Stimulated activated naive CD4-positive, alpha-beta T cell treated with Interleukin-2 at 50 U/mL for 16 hours (primary cell): ENCODE measurements around the gene BACH2.
"Not testable (repeated sequence)": the region's sequence is repeated elsewhere in the genome, so short reads cannot be mapped to it uniquely, and the experiment has no call there.

Experiments used
- DNase-seq: peaks from one replicate; lab custom pipeline; 2025; lab: John Stamatoyannopoulos, UW

Gene BACH2

GRCh38 chr6:89934685-89935366, 361.8 kb downstream of the BACH2 start:
- no peak for DNase-seq

- no peak for DNase-seq
Observed at GRCh38 chr6:89932245-89932802, 364.3 kb downstream of the BACH2 start.

GRCh38 chr6:89930789-89931188, 365.9 kb downstream of the BACH2 start:
- no peak for DNase-seq

GRCh38 chr6:89928604-89929003, 368.0 kb downstream of the BACH2 start:
- DNase-seq: no peak

GRCh38 chr6:89927791-89928550, 368.7 kb downstream of the BACH2 start:
- DNase-seq: no peak

GRCh38 chr6:89927264-89927663, 369.4 kb downstream of the BACH2 start:
- DNase-seq: no peak

DNA sequence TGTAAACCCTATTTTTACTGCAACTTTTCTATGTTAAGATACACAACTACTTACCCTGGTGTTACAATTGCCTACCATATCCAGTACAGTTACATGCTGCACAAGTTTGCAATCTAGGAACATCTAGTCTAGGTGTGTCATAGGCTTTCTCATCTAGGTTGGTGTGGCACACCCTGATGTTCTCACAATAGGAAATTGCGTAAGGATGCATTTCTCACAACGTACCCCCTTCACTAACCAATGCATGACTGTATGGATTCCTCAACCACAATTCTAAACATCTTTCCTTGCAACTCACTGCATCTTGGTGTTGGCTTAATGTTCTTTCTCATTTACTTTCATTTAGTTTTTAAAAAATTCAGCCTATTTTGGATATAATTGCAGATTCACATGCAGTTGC, 370.8 kb downstream of the BACH2 start:
- no peak for DNase-seq

- no peak for DNase-seq
Observed at GRCh38 chr6:89924231-89924630, 372.4 kb downstream of the BACH2 start.

- DNase-seq: no peak
Observed at GRCh38 chr6:89921691-89922090, 375.0 kb downstream of the BACH2 start.

DNA sequence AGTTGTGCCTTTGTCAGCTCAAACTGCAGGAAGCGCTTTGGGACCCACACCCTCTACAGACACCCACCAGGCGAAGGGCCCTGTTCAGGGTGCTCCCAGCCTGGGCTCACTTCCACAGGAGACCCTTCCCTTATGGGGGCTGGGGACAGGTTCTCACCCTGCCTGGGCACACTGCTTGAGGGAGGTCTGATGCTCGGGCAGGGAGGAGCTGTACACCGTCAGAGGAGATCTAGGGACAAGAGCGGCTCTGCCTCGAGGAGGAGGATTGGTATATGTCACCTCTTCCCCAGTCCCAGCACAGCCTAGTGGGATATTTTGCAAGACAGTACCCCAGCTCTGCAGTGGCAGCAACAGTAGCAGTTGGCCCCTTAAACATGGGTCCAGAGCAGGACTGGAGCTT, 375.4 kb downstream of the BACH2 start:
- no peak for DNase-seq

- no peak for DNase-seq
Observed at GRCh38 chr6:89917801-89918366, 378.8 kb downstream of the BACH2 start.

DNA sequence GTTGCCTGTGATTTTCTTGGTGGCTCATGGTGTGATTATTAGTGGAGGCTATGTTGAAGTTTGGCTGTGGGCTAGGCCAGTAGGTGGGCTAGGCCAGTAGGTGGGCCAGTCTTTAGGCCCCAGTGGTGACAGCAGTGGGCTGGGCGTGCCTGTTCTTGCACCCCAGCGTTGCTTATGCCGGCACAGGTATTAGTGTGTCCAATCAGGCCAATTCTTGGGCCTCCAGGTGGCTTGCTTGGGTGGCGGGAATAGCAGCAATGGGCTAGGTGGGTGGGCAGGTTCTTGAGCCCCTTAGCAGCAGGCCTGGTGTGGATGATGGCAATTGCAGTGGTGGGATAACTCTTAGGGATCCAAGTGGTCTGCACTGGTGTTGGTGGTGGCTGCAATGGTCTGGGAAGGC, 379.4 kb downstream of the BACH2 start:
- no peak for DNase-seq

DNA sequence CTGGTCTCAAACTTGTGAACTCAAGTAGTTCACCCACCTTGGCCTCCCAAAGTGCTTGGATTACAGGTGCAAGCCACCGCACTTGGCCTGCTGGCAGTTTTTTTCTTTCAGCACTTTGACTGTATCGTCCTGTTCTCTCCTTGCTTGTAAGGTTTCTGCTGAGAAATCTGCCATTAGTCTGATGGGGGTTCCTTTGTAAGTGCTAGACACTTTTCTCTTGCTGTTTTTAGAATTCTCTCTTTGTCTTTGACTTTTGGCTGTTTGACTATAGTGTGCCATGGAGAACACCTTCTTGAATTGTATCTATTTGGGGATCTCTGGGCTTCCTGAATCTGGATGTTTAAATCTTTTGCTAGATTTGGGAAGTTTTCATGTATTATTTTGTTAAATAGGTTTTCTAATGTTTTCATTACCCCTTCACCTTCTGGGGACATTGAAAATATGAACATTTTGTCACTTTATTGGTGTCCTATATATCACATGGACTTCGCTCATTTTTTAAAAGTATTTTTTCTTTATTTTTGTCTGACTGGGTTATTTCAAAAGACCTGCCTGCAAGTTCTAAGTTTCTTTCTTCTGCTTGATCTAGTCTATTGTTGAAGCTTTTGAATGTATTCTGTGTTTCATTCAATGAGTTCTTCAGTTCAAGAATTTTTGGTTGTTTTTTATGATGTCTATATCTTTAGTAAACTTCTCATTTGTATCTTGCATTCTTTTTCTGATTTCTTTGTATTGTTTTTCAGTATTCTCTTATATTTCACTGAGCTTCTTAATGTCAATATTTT, 380.3 kb downstream of the BACH2 start:
- DNase-seq: no peak

GRCh38 chr6:89910902-89911240, 385.8 kb downstream of the BACH2 start:
- no peak for DNase-seq

DNA sequence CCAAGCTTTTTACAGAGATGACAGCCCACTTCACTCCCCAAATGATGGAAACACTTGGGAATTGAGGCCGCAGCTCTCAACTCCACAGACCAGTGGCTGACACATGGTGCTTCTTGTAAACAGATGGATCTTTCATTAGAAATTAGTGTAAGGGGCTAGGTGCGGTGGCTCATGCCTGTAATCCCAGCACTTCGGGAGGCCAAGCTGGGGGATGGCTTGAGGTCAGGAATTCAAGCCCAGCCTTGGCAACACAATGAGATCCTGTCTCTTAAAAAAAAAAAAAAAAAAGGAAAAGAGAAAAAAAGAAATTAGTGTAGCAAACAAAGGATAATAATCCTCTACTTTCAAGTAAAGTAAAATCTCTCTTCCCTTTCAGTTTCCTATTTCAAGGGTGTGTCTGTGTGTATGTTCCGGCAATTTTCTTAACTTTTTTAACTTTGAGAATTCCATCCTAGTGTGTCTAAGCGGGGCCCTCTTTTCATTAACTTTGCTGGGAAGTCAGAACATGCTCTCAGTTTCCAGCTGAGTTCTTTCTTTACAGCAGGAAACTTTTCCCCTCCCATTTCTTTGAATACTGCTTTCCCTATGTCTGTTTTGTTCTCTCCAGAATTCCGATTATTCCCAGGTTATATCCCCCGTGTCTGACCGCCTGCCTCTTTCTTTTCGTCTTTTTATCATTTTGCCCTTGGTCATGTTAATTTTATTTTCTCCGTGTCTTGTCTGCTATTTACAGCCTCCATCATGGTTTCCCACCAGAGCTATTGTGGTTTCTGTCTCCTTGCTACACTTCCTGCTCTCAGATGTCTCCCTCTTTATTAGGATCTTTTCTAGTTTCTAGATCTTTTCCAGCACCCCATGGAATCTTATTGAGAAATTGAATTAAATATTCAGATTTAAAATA, 386.4 kb downstream of the BACH2 start:
- not testable (repeated sequence) for DNase-seq

DNA sequence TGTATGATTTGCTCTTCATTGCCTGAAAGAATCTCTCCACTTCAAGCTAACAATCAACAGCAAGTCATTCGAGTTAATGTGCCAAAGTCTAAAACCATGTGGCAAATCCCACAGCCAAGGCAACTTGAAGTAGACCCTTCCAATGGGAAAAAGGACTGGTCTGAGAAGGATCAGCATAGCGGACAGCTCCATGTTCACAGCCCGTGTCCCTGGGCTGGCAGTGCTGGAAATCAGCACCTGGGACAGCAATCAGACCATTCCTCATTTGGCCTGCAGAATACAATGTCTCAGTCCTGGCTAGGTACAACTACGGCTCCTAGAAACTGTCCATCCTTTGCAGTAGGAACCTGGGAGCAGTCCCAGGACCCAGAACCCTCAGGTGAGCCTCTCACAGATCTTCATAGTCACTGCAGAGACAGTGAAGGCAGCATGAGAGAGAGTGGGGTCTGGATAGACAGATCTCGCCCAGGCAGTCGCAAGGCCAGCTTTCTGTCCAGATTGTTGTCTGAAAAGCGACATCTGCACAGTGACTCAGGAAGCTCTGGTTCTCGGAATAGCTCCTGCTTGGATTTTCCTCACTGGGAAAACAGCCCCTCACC, 401.3 kb downstream of the BACH2 start:
- no peak for DNase-seq

DNA sequence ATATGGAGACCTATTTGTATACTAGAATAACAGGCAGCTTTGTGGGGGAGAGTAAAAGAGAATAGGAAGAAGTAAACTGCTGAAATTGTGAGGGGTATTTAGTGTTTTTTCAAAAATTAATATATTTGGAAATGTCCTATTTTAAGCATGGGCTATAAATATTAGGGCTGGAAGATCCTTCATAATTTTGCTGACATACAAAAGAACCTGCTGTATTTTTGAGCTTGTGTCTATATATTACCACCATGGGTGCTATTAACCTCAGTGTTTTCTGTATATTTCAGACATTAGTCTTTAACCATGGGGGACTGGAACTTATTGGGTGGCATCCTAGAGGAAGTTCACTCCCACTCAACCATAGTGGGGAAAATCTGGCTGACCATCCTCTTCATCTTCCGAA, 402.5 kb downstream of the BACH2 start, which contains the start of gene GJA10:
TSS of gene GJA10 (plus strand) at position 301 of the 400 bp plus-strand sequence. CDS start at position 301, 0 bp downstream.
- no peak for DNase-seq

DNA sequence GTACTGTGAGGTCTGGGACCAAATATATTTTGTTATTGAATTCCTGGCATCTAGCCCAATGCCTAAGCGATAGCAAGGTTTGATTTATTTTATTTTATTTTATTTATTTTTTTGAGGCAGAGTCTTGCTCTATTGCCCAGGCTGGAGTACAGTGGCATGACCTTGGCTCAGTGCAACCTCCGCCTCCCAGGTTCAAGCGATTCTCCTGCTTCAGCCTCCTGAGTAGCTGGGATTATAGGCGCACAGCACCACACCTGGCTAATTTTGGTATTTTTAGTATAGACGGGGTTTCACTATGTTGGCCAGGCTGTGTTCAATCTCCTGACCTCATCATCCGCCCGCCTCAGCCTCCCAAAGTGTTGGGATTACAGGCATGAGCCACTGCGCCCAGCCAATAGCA, 404.1 kb downstream of the BACH2 start:
- DNase-seq: not testable (repeated sequence)

GRCh38 chr6:89890845-89891528, 405.7 kb downstream of the BACH2 start:
- DNase-seq: not testable (repeated sequence)

DNA sequence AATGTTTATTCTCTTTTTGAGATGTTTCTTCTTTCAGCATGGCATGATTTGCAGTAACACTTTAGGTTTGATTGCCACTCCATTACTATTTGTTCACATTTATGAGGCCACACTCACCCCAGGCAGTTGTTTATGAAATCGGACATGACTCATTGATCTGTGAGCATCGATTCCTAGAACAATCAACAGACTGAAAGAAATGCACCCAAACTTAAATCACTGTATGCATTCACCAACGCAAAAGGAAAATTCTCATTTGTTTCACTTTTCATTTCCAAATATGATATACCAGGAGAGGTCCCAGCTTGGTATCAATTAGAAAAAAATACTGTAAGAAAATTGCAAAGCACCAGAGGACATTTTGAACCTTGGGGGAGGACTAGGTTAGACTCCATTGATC, 407.8 kb downstream of the BACH2 start:
- no peak for DNase-seq
